Measurements from ENCODE around the gene ADAMTS1. TPM values are rescaled to one million over a fixed set of nuclear protein-coding genes. Genes with fewer than 3 reads are reported as not detected.

The ADAMTS1 gene
- total RNA-seq, 1 donor = 243 TPM

DNA sequence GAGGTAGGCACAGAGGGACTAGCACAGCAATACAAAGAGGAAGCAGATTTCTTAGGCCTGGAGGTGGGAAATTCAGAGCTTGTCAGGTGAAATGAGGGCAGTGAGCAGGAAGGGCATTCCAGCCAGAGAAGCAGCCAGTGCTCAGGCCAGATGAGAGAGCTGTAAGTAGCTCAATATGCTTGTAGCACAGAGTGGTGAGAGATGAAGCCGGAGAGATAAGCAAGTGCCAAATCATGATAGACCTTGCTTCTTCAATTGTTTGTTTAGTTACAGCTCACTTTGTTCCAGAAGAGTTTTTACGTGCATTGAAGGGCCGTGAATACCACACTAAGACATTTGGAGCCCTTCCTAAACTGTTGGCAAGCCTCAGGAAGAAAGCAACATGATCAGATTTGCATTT lies 42.0 kb upstream of the ADAMTS1 start:
- Histone ChIP-seq H3K4me3 (ENCODE audit: insufficient read depth, low read length) (no peak overlapping the region), H3K9me3 (ENCODE audit: low read depth, low read length) (no peaks in the 10 kb centered on the region), H3K36me3 (ENCODE audit: insufficient read depth, low read length) (no peaks in the 10 kb centered on the region), H3K27ac (ENCODE audit: low read depth, low read length) (no peak overlapping the region), H3K4me1 (ENCODE audit: insufficient read depth, low read length) (no peaks in the 10 kb centered on the region), H3K4me2 (ENCODE audit: insufficient read depth, low read length) (no peak overlapping the region), H2AFZ (ENCODE audit: low read length) (no peak overlapping the region), H4K20me1 (ENCODE audit: insufficient read depth, low read length) (no peaks in the 10 kb centered on the region), H3K27me3 (ENCODE audit: insufficient read depth, low read length) (no peaks in the 10 kb centered on the region), H3K79me2 (ENCODE audit: insufficient read depth, low read length) (no peaks in the 10 kb centered on the region)
- TF ChIP-seq, protein P1, sequence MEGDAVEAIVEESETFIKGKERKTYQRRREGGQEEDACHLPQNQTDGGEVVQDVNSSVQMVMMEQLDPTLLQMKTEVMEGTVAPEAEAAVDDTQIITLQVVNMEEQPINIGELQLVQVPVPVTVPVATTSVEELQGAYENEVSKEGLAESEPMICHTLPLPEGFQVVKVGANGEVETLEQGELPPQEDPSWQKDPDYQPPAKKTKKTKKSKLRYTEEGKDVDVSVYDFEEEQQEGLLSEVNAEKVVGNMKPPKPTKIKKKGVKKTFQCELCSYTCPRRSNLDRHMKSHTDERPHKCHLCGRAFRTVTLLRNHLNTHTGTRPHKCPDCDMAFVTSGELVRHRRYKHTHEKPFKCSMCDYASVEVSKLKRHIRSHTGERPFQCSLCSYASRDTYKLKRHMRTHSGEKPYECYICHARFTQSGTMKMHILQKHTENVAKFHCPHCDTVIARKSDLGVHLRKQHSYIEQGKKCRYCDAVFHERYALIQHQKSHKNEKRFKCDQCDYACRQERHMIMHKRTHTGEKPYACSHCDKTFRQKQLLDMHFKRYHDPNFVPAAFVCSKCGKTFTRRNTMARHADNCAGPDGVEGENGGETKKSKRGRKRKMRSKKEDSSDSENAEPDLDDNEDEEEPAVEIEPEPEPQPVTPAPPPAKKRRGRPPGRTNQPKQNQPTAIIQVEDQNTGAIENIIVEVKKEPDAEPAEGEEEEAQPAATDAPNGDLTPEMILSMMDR (IDR thresholded peaks at IDR 0.05; ENCODE audit: extremely low read depth, low read depth, low read length) = no peak
- no peak for DNase-seq (ENCODE audit: insufficient read length, low spot score, missing footprints)

DNA sequence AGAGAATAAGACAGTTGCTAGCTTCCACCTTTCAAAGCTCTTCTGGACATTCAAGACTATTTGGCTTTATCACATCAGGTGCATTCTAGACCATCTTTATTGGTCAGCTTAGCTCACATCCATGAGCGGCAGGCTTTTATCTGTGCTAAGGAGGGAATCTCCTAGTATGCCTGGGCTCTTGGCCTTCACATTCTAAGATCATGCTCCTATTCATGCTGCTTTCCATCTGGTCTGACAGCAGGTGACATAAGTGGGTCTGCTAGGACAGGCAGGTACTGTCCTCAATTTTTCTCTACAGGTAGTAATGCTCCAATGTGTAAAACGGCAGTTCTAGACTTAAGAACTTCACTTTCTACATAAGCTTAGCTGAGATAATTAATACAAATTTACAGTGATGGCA lies 39.2 kb upstream of the ADAMTS1 start:
- Histone ChIP-seq H2AFZ (ENCODE audit: low read length) (no peak overlapping the region), H3K27ac (ENCODE audit: low read depth, low read length) (no peak overlapping the region), H3K4me3 (ENCODE audit: insufficient read depth, low read length) (no peak overlapping the region), H3K4me1 (ENCODE audit: insufficient read depth, low read length) (no peaks in the 10 kb centered on the region), H3K27me3 (ENCODE audit: insufficient read depth, low read length) (no peaks in the 10 kb centered on the region), H3K79me2 (ENCODE audit: insufficient read depth, low read length) (no peaks in the 10 kb centered on the region), H3K36me3 (ENCODE audit: insufficient read depth, low read length) (no peaks in the 10 kb centered on the region), H3K9me3 (ENCODE audit: low read depth, low read length) (no peaks in the 10 kb centered on the region), H3K4me2 (ENCODE audit: insufficient read depth, low read length) (no peak overlapping the region), H4K20me1 (ENCODE audit: insufficient read depth, low read length) (no peaks in the 10 kb centered on the region)
- TF ChIP-seq, protein P1 (IDR thresholded peaks at IDR 0.05; ENCODE audit: extremely low read depth, low read depth, low read length) = no peak
- DNase-seq (ENCODE audit: insufficient read length, low spot score, missing footprints) = no peak

DNA sequence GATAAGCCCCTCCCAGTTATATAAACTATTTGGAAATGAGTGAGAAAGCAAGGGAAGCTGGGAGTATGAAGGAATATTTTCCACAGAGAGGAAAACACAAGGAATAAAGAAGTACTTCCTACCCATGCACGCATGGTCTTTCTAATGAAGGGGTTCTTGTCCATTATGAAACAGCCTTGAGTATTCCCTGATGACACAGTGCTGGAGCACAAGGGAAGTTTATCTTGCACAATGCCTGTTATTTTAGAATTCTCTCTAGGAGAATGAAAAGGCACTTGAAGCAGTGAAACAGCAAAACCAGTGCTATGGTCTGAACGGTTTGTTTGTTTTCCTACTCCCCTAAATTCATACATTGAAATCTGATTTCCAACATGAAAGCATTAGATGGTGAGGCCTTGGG lies 38.6 kb upstream of the ADAMTS1 start:
- Histone ChIP-seq H3K36me3 (ENCODE audit: insufficient read depth, low read length) (no peaks in the 10 kb centered on the region), H3K27ac (ENCODE audit: low read depth, low read length) (no peak overlapping the region), H3K4me3 (ENCODE audit: insufficient read depth, low read length) (no peak overlapping the region), H4K20me1 (ENCODE audit: insufficient read depth, low read length) (no peaks in the 10 kb centered on the region), H3K9me3 (ENCODE audit: low read depth, low read length) (no peaks in the 10 kb centered on the region), H3K4me2 (ENCODE audit: insufficient read depth, low read length) (no peak overlapping the region), H3K79me2 (ENCODE audit: insufficient read depth, low read length) (no peaks in the 10 kb centered on the region), H3K4me1 (ENCODE audit: insufficient read depth, low read length) (no peaks in the 10 kb centered on the region), H2AFZ (ENCODE audit: low read length) (peak overlapping the region; percentile 41), H3K27me3 (ENCODE audit: insufficient read depth, low read length) (no peaks in the 10 kb centered on the region)
- no peak for DNase-seq (ENCODE audit: insufficient read length, low spot score, missing footprints)
- TF ChIP-seq, protein P1 (IDR thresholded peaks at IDR 0.05; ENCODE audit: extremely low read depth, low read depth, low read length) = no peak

DNA sequence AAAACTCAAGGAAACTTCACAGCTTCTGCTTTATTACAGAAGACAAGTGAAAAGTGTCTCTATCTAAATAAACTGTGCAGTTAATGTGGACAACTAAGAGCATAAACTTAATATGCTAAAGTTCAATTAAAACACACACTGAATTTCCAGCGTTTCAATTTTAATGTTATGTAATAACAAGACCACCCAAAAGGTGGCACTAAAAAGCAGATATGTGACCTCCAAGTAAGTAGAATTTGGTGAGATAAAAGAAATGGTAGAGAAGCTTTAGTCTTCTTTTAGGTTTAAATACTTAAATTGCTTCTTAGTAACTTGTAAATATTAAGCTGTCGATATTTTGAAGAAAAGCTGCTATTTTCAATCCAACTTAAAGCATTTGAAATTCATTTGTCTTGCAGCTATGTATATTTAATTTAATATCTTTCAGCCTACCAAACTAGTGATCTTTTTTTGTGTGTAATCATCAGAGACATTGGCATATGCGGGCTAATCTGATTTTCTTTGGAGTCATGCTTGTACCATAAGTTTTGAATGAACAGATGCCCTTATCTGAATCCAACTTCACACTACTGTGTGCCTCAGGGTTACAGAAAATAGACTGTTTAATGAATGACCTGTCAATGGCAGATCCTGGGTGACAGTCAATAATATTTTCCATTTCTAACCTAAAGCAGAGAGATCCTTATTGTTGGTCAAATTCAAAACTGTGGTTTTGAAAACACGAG lies 36.5 kb upstream of the ADAMTS1 start:
- Histone ChIP-seq H3K4me1 (ENCODE audit: insufficient read depth, low read length) (no peaks in the 10 kb centered on the region), H3K79me2 (ENCODE audit: insufficient read depth, low read length) (no peaks in the 10 kb centered on the region), H3K27me3 (ENCODE audit: insufficient read depth, low read length) (no peaks in the 10 kb centered on the region), H3K4me3 (ENCODE audit: insufficient read depth, low read length) (no peak overlapping the region), H2AFZ (ENCODE audit: low read length) (no peak overlapping the region), H3K27ac (ENCODE audit: low read depth, low read length) (no peak overlapping the region), H3K36me3 (ENCODE audit: insufficient read depth, low read length) (no peaks in the 10 kb centered on the region), H3K4me2 (ENCODE audit: insufficient read depth, low read length) (no peak overlapping the region), H4K20me1 (ENCODE audit: insufficient read depth, low read length) (no peaks in the 10 kb centered on the region), H3K9me3 (ENCODE audit: low read depth, low read length) (no peaks in the 10 kb centered on the region)
- peak; percentile 61 for DNase-seq (ENCODE audit: insufficient read length, low spot score, missing footprints)
- TF ChIP-seq, protein P1 (IDR thresholded peaks at IDR 0.05; ENCODE audit: extremely low read depth, low read depth, low read length) = peak; percentile 43
